Brain microvascular endothelial cell (primary cell): ENCODE data around the gene FOXR1.

ENCODE experiments used
- DNase-seq: peaks from one replicate; pipeline ENCODE4 v3.0.0-alpha.2; 2020
- H3K27ac ChIP-seq: fragments of 250-450 bp; sonication (Bioruptor Pico); 2 replicates; pipeline ENCODE4 v1.5.1; 2020; ENCODE audit warnings: mild to moderate bottlenecking, moderate library complexity
- H3K27me3 ChIP-seq: fragments of 250-450 bp; sonication (Bioruptor Pico); replicated peaks from 2 replicates; pipeline ENCODE4 v1.5.1; 2020; ENCODE audit warnings: mild to moderate bottlenecking
- H3K36me3 ChIP-seq: fragments of 250-450 bp; sonication (Bioruptor Pico); replicated peaks from 2 replicates; pipeline ENCODE4 v1.5.1; 2020; ENCODE audit warnings: mild to moderate bottlenecking
- H3K4me3 ChIP-seq: 2 replicates; pipeline ENCODE4 v1.5.1; 2011; ENCODE audit warnings: low read depth, mild to moderate bottlenecking, control low read depth, low read length, moderate library complexity
- CTCF ChIP-seq: IDR thresholded peaks from 2 replicates; pipeline ENCODE4 v1.5.1; 2011; ENCODE audit warnings: low read depth, mild to moderate bottlenecking, moderate library complexity, low read length, control low read depth, inconsistent platforms; ENCODE audit errors: missing control alignments
- in situ Hi-C: cut with HindIII; loops from 2 replicates; pipeline ENCODE4 v1.10.0; 2017; ENCODE audit warnings: low sequenced_read_pairs, low pct_ligation_motif_present

Gene FOXR1

GRCh38 chr11:119028346-119029068 is 56.9 kb downstream of the FOXR1 start:
- H3K27ac ChIP-seq = no peak overlapping the region
- no peak for DNase-seq
- no peak overlapping the region for H3K4me3 ChIP-seq
- no peaks in the 10 kb centered on the region for H3K27me3 ChIP-seq
- peaks cover 14% of the 10 kb centered on the region for H3K36me3 ChIP-seq
- in situ Hi-C loops = no loop called here
- no peak for TF ChIP-seq CTCF

- Histone ChIP-seq H3K36me3 (peaks cover 14% of the 10 kb centered on the region), H3K27me3 (no peaks in the 10 kb centered on the region), H3K4me3 (no peak overlapping the region), H3K27ac (no peak overlapping the region)
- no peak for DNase-seq
- no peak for TF ChIP-seq CTCF
- in situ Hi-C loops = no loop called here
These were observed 57.4 kb downstream of the FOXR1 start for GRCh38 chr11:119029069-119029339.

- no peaks in the 10 kb centered on the region for H3K27me3 ChIP-seq
- H3K4me3 ChIP-seq = peak overlapping the region; percentile 88
- no peak overlapping the region for H3K27ac ChIP-seq
- DNase-seq = no peak
- H3K36me3 ChIP-seq = peaks cover 12% of the 10 kb centered on the region
- no peak for TF ChIP-seq CTCF
- in situ Hi-C loops = no loop called here
These were observed 57.9 kb downstream of the FOXR1 start for GRCh38 chr11:119029340-119030028.

GRCh38 chr11:119030029-119030328 is 58.4 kb downstream of the FOXR1 start:
- in situ Hi-C loops = no loop called here
- Histone ChIP-seq H3K36me3 (peaks cover 7% of the 10 kb centered on the region), H3K27ac (no peak overlapping the region), H3K4me3 (peak overlapping the region; percentile 88), H3K27me3 (no peaks in the 10 kb centered on the region)
- DNase-seq = no peak
- TF ChIP-seq CTCF = no peak

GRCh38 chr11:119030329-119031047 is 58.9 kb downstream of the FOXR1 start, which contains the start of gene SLC37A4:
TSS of gene SLC37A4 (minus strand) at chr11:119030877.
- H3K27me3 ChIP-seq = no peaks in the 10 kb centered on the region
- peak within 1 kb of the TSS; percentile 88 for H3K4me3 ChIP-seq
- DNase-seq = peak; percentile 96
- in situ Hi-C loops = no loop called here
- no peak for TF ChIP-seq CTCF
- no peak within 1 kb of the TSS for H3K27ac ChIP-seq
- H3K36me3 ChIP-seq = peaks cover 3% of the 10 kb centered on the region
